Measurements from ENCODE around the gene NR6A1. TPM values are rescaled to one million over a fixed set of nuclear protein-coding genes. Genes with fewer than 3 reads are reported as not detected.

The NR6A1 gene
- total RNA-seq, 1 experiment from 2014 or later, result 0.91 TPM

DNA sequence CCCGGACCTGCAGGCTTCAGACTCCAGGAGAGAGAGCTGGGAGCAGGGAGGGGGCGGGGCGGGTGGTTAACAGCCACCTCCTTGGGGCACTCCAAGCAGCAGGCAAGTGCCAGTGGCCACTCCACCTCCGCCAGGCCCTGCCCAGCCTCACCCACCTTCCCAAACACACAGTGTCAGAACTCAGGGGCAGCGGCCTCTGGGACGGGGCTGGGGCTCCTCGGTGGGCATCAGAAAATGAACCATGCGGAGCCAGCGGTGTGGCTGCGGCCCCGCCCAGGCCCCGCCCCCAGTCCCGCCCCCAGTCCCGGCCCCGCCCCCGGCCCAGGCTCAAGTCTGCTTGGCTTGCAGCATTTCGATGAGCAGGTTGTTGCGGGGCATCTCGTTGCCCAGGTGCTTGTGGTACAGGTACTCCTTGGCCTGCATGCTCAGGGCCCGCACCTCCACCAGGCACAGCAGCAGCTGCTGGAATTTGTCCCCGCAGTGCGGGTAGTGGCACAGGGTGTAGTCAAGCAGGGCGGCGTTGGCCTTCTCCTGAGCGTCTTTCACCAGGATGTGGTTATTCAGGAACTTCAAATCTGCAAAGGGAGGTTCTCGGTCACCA lies 288.6 kb downstream of the NR6A1 start:
- Mint-ChIP-seq H3K36me3 (ENCODE audit: insufficient read depth, unreplicated experiment) (no peaks in the 10 kb centered on the region), H3K4me1 (ENCODE audit: insufficient read depth, unreplicated experiment) (peaks cover 4% of the 10 kb centered on the region), H3K4me3 (ENCODE audit: unreplicated experiment) (no peak overlapping the region), H3K27ac (ENCODE audit: low read depth, unreplicated experiment) (no peak overlapping the region), H3K27me3 (ENCODE audit: insufficient read depth, unreplicated experiment) (peaks cover 35% of the 10 kb centered on the region), H3K9me3 (ENCODE audit: unreplicated experiment) (no peaks in the 10 kb centered on the region)
- no peak for DNase-seq (ENCODE audit: unreplicated experiment)
- ChIA-PET CTCF (no interaction called here), POLR2A (no interaction called here)
- intact Hi-C loops (cut with micrococcal nuclease), result no loop called here
- no TSS peak for BruUV-seq (replicated peaks)
- TF ChIP-seq, protein P1, sequence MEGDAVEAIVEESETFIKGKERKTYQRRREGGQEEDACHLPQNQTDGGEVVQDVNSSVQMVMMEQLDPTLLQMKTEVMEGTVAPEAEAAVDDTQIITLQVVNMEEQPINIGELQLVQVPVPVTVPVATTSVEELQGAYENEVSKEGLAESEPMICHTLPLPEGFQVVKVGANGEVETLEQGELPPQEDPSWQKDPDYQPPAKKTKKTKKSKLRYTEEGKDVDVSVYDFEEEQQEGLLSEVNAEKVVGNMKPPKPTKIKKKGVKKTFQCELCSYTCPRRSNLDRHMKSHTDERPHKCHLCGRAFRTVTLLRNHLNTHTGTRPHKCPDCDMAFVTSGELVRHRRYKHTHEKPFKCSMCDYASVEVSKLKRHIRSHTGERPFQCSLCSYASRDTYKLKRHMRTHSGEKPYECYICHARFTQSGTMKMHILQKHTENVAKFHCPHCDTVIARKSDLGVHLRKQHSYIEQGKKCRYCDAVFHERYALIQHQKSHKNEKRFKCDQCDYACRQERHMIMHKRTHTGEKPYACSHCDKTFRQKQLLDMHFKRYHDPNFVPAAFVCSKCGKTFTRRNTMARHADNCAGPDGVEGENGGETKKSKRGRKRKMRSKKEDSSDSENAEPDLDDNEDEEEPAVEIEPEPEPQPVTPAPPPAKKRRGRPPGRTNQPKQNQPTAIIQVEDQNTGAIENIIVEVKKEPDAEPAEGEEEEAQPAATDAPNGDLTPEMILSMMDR (IDR thresholded peaks at IDR 0.05; ENCODE audit: unreplicated experiment), result no peak

DNA sequence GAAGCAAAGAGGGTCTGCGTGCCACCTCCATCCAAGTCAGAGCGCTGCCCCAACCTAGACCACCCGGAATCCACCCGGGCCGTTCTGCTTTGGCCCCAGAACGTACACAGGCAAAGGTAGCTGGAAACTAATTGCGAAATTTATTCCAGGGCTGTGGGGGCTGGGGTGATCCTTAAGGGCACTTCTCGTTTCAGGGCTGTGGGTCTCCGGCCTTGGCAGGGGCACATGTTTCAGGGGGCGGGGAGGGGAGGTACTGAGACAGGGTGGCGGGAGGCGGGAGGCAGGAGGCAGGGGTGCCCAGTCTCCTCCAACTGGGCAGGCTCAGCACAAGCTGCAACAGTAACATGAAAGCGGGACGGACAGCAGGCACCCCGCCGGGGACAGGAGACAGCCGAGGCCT lies 290.0 kb downstream of the NR6A1 start:
- DNase-seq (ENCODE audit: unreplicated experiment), result no peak
- H3K4me1 Mint-ChIP-seq (ENCODE audit: insufficient read depth, unreplicated experiment), result peaks cover 4% of the 10 kb centered on the region

DNA sequence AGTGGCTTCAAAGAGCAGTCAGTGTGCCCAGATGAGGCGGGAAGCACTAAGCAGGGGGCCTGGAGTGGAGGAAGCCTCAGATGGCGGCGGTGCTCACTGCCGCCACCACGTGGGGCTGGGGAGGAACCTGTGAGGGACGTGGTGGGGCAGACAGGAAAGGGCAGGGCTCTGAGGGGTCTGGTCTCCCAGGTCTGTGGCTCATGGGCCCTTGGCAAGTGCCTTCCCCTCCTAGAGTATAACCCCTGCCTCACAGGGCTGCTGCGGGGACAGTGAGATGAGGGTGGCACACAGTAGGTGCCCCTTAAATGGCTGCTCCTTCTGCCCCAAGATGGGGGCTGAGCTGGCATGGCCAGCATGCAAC lies 290.5 kb downstream of the NR6A1 start:
- Mint-ChIP-seq H3K36me3 (ENCODE audit: insufficient read depth, unreplicated experiment) (no peaks in the 10 kb centered on the region), H3K4me3 (ENCODE audit: unreplicated experiment) (no peak overlapping the region), H3K4me1 (ENCODE audit: insufficient read depth, unreplicated experiment) (peaks cover 4% of the 10 kb centered on the region), H3K9me3 (ENCODE audit: unreplicated experiment) (no peaks in the 10 kb centered on the region), H3K27ac (ENCODE audit: low read depth, unreplicated experiment) (no peak overlapping the region), H3K27me3 (ENCODE audit: insufficient read depth, unreplicated experiment) (peaks cover 22% of the 10 kb centered on the region)
- DNase-seq (ENCODE audit: unreplicated experiment), result peak; percentile 36
- intact Hi-C loops (cut with micrococcal nuclease), result loop anchor here (1.0 kb wide), 1 partner anchor 61 kb away; no protein-coding TSS in a partner anchor
- ChIA-PET CTCF (interaction anchor here (0.8 to 1.5 kb wide), 3 partner anchors 19 to 63 kb away, joined by 3 to 9 read pairs (median 3); no protein-coding TSS in a partner anchor), POLR2A (no interaction called here)
- TF ChIP-seq, protein P1 (IDR thresholded peaks at IDR 0.05; ENCODE audit: unreplicated experiment), result peak; percentile 28
- no TSS peak for BruUV-seq (replicated peaks)

More for the DNA sequence above, 290.0 kb downstream of the NR6A1 start:
- Mint-ChIP-seq H3K27ac (ENCODE audit: low read depth, unreplicated experiment) (no peak overlapping the region), H3K4me3 (ENCODE audit: unreplicated experiment) (no peak overlapping the region), H3K9me3 (ENCODE audit: unreplicated experiment) (no peaks in the 10 kb centered on the region), H3K27me3 (ENCODE audit: insufficient read depth, unreplicated experiment) (peaks cover 27% of the 10 kb centered on the region), H3K36me3 (ENCODE audit: insufficient read depth, unreplicated experiment) (no peaks in the 10 kb centered on the region)
- TF ChIP-seq, protein P1 (IDR thresholded peaks at IDR 0.05; ENCODE audit: unreplicated experiment), result no peak
- intact Hi-C loops (cut with micrococcal nuclease), result no loop called here
- CTCF ChIA-PET, result interaction anchor here (1.5 kb wide), 1 partner anchor 63 kb away, joined by 9 read pairs; no protein-coding TSS in a partner anchor
- POLR2A ChIA-PET, result no interaction called here
- no TSS peak for BruUV-seq (replicated peaks)

DNA sequence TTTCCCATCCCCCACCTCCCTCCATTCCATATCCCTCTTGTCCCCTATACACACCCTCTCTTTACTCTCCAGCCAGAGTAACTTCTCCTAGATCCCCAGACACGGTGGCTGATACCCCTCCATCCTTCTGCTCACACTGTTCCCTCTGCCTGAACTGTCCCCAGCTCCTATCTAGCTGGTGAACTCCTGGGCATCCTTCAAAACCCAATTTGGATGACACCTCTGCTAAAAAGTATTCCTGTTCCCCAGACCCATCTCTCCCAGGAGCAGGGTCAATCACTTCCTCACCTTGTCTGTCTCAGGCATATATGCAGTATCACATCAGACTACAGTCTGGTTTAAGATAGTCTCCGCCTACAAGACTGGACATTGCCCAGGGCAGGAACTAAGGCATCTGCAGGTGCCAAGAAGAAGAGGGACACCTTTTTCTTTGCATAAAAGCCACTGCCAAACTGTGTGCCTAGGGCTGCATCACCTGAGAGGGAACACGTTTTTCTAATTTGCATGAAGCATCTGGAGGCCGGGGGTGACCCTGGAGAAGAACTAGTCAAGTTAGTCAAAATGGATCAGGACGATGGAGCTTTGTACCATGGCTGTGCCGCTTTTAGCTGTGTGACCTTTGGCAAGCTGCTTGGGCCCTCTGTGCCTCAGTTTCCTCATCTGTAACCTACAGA lies 291.0 kb downstream of the NR6A1 start:
- TF ChIP-seq, protein P1 (IDR thresholded peaks at IDR 0.05; ENCODE audit: unreplicated experiment), result no peak
- peaks cover 17% of the 10 kb centered on the region for H3K27me3 Mint-ChIP-seq (ENCODE audit: insufficient read depth, unreplicated experiment)
- no peak overlapping the region for H3K4me3 Mint-ChIP-seq (ENCODE audit: unreplicated experiment)
- no TSS peak for BruUV-seq (replicated peaks)
- peaks cover 4% of the 10 kb centered on the region for H3K4me1 Mint-ChIP-seq (ENCODE audit: insufficient read depth, unreplicated experiment)
- no peaks in the 10 kb centered on the region for H3K9me3 Mint-ChIP-seq (ENCODE audit: unreplicated experiment)
- CTCF ChIA-PET, result interaction anchor here (0.5 to 0.8 kb wide), 3 partner anchors 11 to 59 kb away, joined by 3 read pairs; no protein-coding TSS in a partner anchor
- H3K27ac Mint-ChIP-seq (ENCODE audit: low read depth, unreplicated experiment), result no peak overlapping the region
- intact Hi-C loops (cut with micrococcal nuclease), result loop anchor here (1.0 kb wide), 1 partner anchor 61 kb away; no protein-coding TSS in a partner anchor
- no peak for DNase-seq (ENCODE audit: unreplicated experiment)
- POLR2A ChIA-PET, result no interaction called here
- H3K36me3 Mint-ChIP-seq (ENCODE audit: insufficient read depth, unreplicated experiment), result no peaks in the 10 kb centered on the region
